CD4-positive, alpha-beta memory T cell (primary cell): ENCODE results near the gene SLC44A2. TPM values are rescaled to one million over a fixed set of nuclear protein-coding genes. Genes with fewer than 3 reads are reported as not detected.

Experiments
- CTCF ChIA-PET: fragments of 350-600 bp; sonication (Branson Sonifier 250); formaldehyde crosslinking; loops from one replicate; lab custom pipeline; 2021; ENCODE audit warnings: inconsistent platforms; ENCODE audit not compliant: partially characterized antibody; lab: Charles Lee
- POLR2A ChIA-PET: fragments of 350-600 bp; sonication (Branson Sonifier 250); formaldehyde crosslinking; loops from one replicate; lab custom pipeline; 2021; ENCODE audit not compliant: partially characterized antibody; lab: Charles Lee
- DNase-seq, 5 donors: peaks; one replicate each; pipeline versions ENCODE4 v3.0.0 to v3.0.0-alpha.2; 2020 to 2022; ENCODE audit warnings: mixed read lengths in 1 of 5
- H3K27ac ChIP-seq: one replicate; pipeline ENCODE4 v1.7.0; 2013; ENCODE audit warnings: low read depth, low read length
- H3K27me3 ChIP-seq: 2 replicates; pipeline ENCODE4 v1.7.0; 2013; ENCODE audit warnings: mild to moderate bottlenecking, low read length, moderate library complexity; ENCODE audit not compliant: insufficient read depth
- H3K36me3 ChIP-seq: 2 replicates; pipeline ENCODE4 v1.7.0; 2013; ENCODE audit warnings: mild to moderate bottlenecking, low read length, moderate library complexity; ENCODE audit not compliant: insufficient read depth
- H3K4me1 ChIP-seq: 2 replicates; pipeline ENCODE4 v1.7.0; 2013; ENCODE audit warnings: mild to moderate bottlenecking, low read length, moderate library complexity; ENCODE audit not compliant: insufficient read depth
- H3K4me3 ChIP-seq, 2 donors: one replicate each; pipeline ENCODE4 v1.7.0; 2013; ENCODE audit warnings: low read length in 2 of 2, mild to moderate bottlenecking in 1 of 2
- H3K9me3 ChIP-seq, 2 donors: one replicate each; pipeline ENCODE4 v1.7.0; 2013; ENCODE audit warnings: low read length in 2 of 2, control low read depth in 1 of 2; ENCODE audit not compliant: control insufficient read depth in 1 of 2
- H3K27ac Mint-ChIP-seq, 7 donors: one replicate each; pipeline ENCODE4 v1.8.0; 2020 to 2021; ENCODE audit warnings: mixed read lengths in 7 of 7, mild to moderate bottlenecking in 6 of 7, inconsistent platforms in 3 of 7, moderate library complexity in 3 of 7
- H3K27me3 Mint-ChIP-seq, 2 donors: one replicate each; pipeline ENCODE4 v1.8.0; 2020 to 2021; ENCODE audit warnings: mixed read lengths in 2 of 2
- H3K36me3 Mint-ChIP-seq, 2 donors: one replicate each; pipeline ENCODE4 v1.8.0; 2020 to 2021; ENCODE audit warnings: mixed read lengths in 2 of 2, inconsistent platforms in 1 of 2, mild to moderate bottlenecking in 1 of 2
- H3K4me1 Mint-ChIP-seq, 4 donors: one replicate each; pipeline ENCODE4 v1.8.0; 2020 to 2021; ENCODE audit warnings: mixed read lengths in 4 of 4, mild to moderate bottlenecking in 1 of 4
- H3K4me3 Mint-ChIP-seq, 8 donors: one replicate each; pipeline ENCODE4 v1.8.0; 2020 to 2021; ENCODE audit warnings: mixed read lengths in 8 of 8, mild to moderate bottlenecking in 7 of 8, moderate library complexity in 6 of 8, inconsistent platforms in 3 of 8
- H3K9me3 Mint-ChIP-seq, 8 donors: one replicate each; pipeline ENCODE4 v1.8.0; 2020 to 2021; ENCODE audit warnings: mixed read lengths in 8 of 8, mild to moderate bottlenecking in 5 of 8, inconsistent platforms in 3 of 8, moderate library complexity in 1 of 8
- intact Hi-C: fragments of 100-400 bp; cut with micrococcal nuclease; formaldehyde crosslinking; loops from one replicate; pipeline ENCODE4 v1.15.1; 2023
- polyA plus RNA-seq, 2 donors: library from polyadenylated mRNA; unstranded; fragments of 300-500 nt; fragmentation: Illumina TruSeq; gene quantifications; one replicate each; pipeline ENCODE4 v1.2.3, GENCODE V29; 2021
- total RNA-seq, 2 experiments: library from RNA; stranded (reverse); gene quantifications; one replicate each; pipeline ENCODE4 v1.2.3, GENCODE V29; 2021

SLC44A2 gene
- total and polyA plus RNA-seq, 4 experiments from 2014 or later: 195 to 284 (median 204) TPM

GRCh38 chr19:10678813-10679212 lies 53.5 kb downstream of the SLC44A2 start:
- Histone ChIP-seq H3K4me1 (no peaks in the 10 kb centered on the region), H3K27me3 (no peaks in the 10 kb centered on the region), H3K27ac (no peak overlapping the region), H3K4me3 (no peak overlapping the region), H3K36me3 (peaks cover 85% of the 10 kb centered on the region), H3K9me3 (no peaks in the 10 kb centered on the region)
- DNase-seq: no peak
- no peaks in the 10 kb centered on the region for H3K9me3 Mint-ChIP-seq
- H3K4me3 Mint-ChIP-seq: no peak overlapping the region
- ChIA-PET CTCF (interaction anchor here (0.6 kb wide), 1 partner anchor 175 kb away, joined by 4 read pairs; no protein-coding TSS in a partner anchor), POLR2A (no interaction called here)
- intact Hi-C loops: no loop called here
- peaks cover 44 to 68% of the 10 kb centered on the region in 2 donors for H3K36me3 Mint-ChIP-seq
- H3K27me3 Mint-ChIP-seq: no peaks in the 10 kb centered on the region
- no peak overlapping the region for H3K27ac Mint-ChIP-seq
- peaks cover 0 to 3% (median 0%) of the 10 kb centered on the region in 4 donors for H3K4me1 Mint-ChIP-seq

- H3K27me3 Mint-ChIP-seq: no peaks in the 10 kb centered on the region
- Histone ChIP-seq H3K9me3 (no peaks in the 10 kb centered on the region), H3K4me3 (no peak overlapping the region), H3K4me1 (no peaks in the 10 kb centered on the region), H3K36me3 (peaks cover 92% of the 10 kb centered on the region), H3K27ac (no peak overlapping the region), H3K27me3 (no peaks in the 10 kb centered on the region)
- peaks cover 0 to 3% (median 0%) of the 10 kb centered on the region in 4 donors for H3K4me1 Mint-ChIP-seq
- H3K4me3 Mint-ChIP-seq: no peak overlapping the region
- no peak for DNase-seq
- H3K9me3 Mint-ChIP-seq: no peaks in the 10 kb centered on the region
- H3K27ac Mint-ChIP-seq: no peak overlapping the region
- ChIA-PET POLR2A (no interaction called here), CTCF (no interaction called here)
- peaks cover 48 to 72% of the 10 kb centered on the region in 2 donors for H3K36me3 Mint-ChIP-seq
- intact Hi-C loops: no loop called here
These were observed 54.4 kb downstream of the SLC44A2 start for GRCh38 chr19:10679743-10680142.

DNA sequence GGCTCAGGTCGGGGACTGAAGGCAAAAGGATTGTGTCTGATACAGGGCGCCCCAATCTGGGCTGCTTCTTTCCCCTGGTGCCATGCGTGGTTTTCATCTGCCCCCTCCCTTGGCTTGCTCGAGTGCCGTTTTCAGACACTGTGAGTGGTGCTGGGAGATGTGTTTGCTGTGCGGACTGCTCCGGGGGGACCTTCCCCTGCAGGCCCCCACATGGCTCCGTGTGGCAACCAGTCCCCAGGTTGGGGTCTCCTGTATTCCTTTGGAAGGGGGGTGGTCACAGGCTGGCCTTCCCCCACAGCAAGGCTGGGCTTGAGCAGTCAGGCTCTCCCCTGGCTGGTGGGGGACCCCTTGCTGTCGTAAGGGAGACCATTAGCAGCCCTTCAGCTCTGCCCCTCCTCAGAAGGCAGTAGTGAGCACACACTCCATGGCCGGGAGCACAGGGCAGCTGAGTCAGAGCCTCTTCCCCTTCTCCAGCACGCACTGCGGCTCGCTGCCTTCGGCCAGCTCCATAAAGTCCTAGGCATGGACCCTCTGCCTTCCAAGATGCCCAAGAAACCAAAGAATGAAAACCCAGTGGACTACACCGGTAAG lies 55.3 kb downstream of the SLC44A2 start:
- Mint-ChIP-seq H3K27ac (peak overlapping the region in 3 of 7 donors; percentile 4 to 59 (median 13)), H3K27me3 (no peaks in the 10 kb centered on the region), H3K9me3 (no peaks in the 10 kb centered on the region), H3K4me1 (peaks cover 0 to 2% (median 0%) of the 10 kb centered on the region in 4 donors), H3K36me3 (peaks cover 53 to 71% of the 10 kb centered on the region in 2 donors), H3K4me3 (no peak overlapping the region)
- intact Hi-C loops: no loop called here
- H3K4me3 ChIP-seq: no peak overlapping the region
- no peaks in the 10 kb centered on the region for H3K4me1 ChIP-seq
- no peaks in the 10 kb centered on the region for H3K27me3 ChIP-seq
- no peak for DNase-seq
- peaks cover 91% of the 10 kb centered on the region for H3K36me3 ChIP-seq
- ChIA-PET CTCF (no interaction called here), POLR2A (interaction anchor here (1.1 to 1.8 kb wide), 3 partner anchors 13 to 16 kb away, joined by 3 to 9 read pairs (median 4); no protein-coding TSS in a partner anchor)
- H3K27ac ChIP-seq: no peak overlapping the region
- H3K9me3 ChIP-seq: no peaks in the 10 kb centered on the region

DNA sequence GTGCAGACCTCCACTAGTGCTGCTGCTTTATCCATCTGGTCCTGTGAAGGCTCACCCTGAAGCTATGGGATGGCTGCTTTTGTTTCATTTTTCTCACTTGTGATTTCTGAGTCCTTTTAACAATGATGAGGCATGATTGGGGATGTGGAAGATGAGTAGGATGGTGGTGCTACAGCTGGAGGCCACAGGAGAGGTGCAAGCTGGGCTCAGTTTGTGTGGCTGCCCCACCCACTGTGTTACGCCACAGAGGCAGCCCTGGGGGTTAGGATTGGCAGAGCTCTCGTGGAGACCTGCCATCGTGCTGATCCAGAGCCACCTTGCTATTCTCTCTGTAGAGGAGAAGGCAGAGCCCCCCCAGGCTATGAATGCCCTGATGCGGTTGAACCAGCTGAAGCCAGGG lies 56.3 kb downstream of the SLC44A2 start:
- Histone ChIP-seq H3K36me3 (peaks cover 92% of the 10 kb centered on the region), H3K4me3 (no peak overlapping the region), H3K27ac (no peak overlapping the region), H3K4me1 (no peaks in the 10 kb centered on the region), H3K27me3 (no peaks in the 10 kb centered on the region), H3K9me3 (no peaks in the 10 kb centered on the region)
- DNase-seq: no peak
- ChIA-PET CTCF (interaction anchor here (1.0 to 1.5 kb wide), 2 partner anchors 18 to 23 kb away, joined by 3 read pairs; no protein-coding TSS in a partner anchor), POLR2A (interaction anchor here (1.1 to 1.8 kb wide), 3 partner anchors 14 to 17 kb away, joined by 3 to 9 read pairs (median 4); no protein-coding TSS in a partner anchor)
- intact Hi-C loops: no loop called here
- no peaks in the 10 kb centered on the region for H3K9me3 Mint-ChIP-seq
- no peaks in the 10 kb centered on the region for H3K27me3 Mint-ChIP-seq
- H3K4me1 Mint-ChIP-seq: peaks cover 0 to 2% (median 0%) of the 10 kb centered on the region in 4 donors
- H3K27ac Mint-ChIP-seq: peak overlapping the region in 1 of 7 donors; percentile 76
- no peak overlapping the region for H3K4me3 Mint-ChIP-seq
- peaks cover 52 to 74% of the 10 kb centered on the region in 2 donors for H3K36me3 Mint-ChIP-seq

DNA sequence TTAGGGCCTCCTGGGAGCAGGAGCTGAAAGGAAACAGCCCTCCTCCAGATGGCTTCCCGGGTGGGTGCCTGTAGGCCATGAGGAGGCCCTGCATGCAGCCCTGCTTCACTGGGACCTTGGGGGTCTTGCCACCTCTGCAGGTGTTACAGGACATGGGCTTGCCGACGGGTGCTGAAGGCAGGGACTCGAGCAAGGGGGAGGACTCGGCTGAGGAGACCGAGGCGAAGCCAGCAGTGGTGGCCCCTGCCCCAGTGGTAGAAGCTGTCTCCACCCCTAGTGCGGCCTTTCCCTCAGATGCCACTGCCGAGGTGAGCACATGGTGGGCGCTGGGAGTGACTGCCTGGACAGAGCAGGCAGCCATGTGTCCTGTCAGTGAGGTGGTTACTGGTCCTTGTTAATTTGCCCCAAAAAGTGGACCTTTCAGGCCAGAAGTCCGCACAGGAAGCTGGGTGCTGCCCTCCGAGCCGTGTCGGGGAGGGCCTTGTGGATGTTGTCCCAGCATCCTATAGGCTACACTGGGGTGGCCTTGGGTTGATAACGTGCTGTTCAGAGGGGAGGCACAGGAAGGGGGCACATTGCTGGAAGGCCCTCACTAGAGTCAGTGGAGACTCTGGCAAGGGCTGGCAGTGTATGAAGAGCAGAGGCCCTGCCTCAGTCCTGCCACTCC lies 57.2 kb downstream of the SLC44A2 start:
- Mint-ChIP-seq H3K4me3 (no peak overlapping the region), H3K27ac (no peak overlapping the region), H3K36me3 (peaks cover 44 to 68% of the 10 kb centered on the region in 2 donors), H3K9me3 (no peaks in the 10 kb centered on the region), H3K27me3 (no peaks in the 10 kb centered on the region), H3K4me1 (no peaks in the 10 kb centered on the region)
- no peaks in the 10 kb centered on the region for H3K4me1 ChIP-seq
- DNase-seq: no peak
- peaks cover 89% of the 10 kb centered on the region for H3K36me3 ChIP-seq
- no peak overlapping the region for H3K27ac ChIP-seq
- intact Hi-C loops: no loop called here
- ChIA-PET POLR2A (interaction anchor here (0.6 to 1.8 kb wide), 3 partner anchors 8 to 24 kb away, joined by 3 to 9 read pairs (median 3); no protein-coding TSS in a partner anchor), CTCF (interaction anchor here (1.0 to 1.5 kb wide), 2 partner anchors 17 to 24 kb away, joined by 3 read pairs; no protein-coding TSS in a partner anchor)
- no peaks in the 10 kb centered on the region for H3K9me3 ChIP-seq
- H3K4me3 ChIP-seq: no peak overlapping the region
- no peaks in the 10 kb centered on the region for H3K27me3 ChIP-seq

- Histone ChIP-seq H3K27me3 (no peaks in the 10 kb centered on the region), H3K36me3 (peaks cover 89% of the 10 kb centered on the region), H3K4me1 (no peaks in the 10 kb centered on the region), H3K9me3 (no peaks in the 10 kb centered on the region), H3K27ac (no peak overlapping the region), H3K4me3 (no peak overlapping the region)
- Mint-ChIP-seq H3K27me3 (no peaks in the 10 kb centered on the region), H3K27ac (no peak overlapping the region), H3K9me3 (no peaks in the 10 kb centered on the region), H3K4me1 (no peaks in the 10 kb centered on the region), H3K36me3 (peaks cover 39 to 67% of the 10 kb centered on the region in 2 donors), H3K4me3 (no peak overlapping the region)
- DNase-seq: no peak
- ChIA-PET POLR2A (interaction anchor here (0.6 to 0.8 kb wide), 2 partner anchors 9 to 24 kb away, joined by 3 read pairs; no protein-coding TSS in a partner anchor), CTCF (no interaction called here)
- intact Hi-C loops: no loop called here
These were observed 57.7 kb downstream of the SLC44A2 start for GRCh38 chr19:10683064-10683426.

DNA sequence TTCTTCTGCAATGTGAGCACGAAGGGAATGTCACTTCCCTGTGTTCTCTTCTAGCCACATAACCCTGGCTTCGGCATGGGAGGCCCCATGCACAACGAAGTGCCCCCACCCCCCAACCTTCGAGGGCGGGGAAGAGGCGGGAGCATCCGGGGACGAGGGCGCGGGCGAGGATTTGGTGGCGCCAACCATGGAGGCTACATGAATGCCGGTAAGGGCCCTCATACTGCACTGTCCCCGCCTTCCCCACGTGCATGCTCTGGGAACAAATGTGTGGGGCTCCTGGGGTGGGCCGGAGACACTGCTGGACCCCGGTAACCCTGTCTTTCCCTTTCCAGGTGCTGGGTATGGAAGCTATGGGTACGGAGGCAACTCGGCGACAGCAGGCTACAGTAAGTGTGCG lies 58.2 kb downstream of the SLC44A2 start:
- Mint-ChIP-seq H3K36me3 (peaks cover 34 to 65% of the 10 kb centered on the region in 2 donors), H3K9me3 (no peaks in the 10 kb centered on the region)
- no peak for DNase-seq

More for the DNA sequence above, 58.2 kb downstream of the SLC44A2 start:
- CTCF ChIA-PET: no interaction called here
- H3K4me3 Mint-ChIP-seq: no peak overlapping the region
- no peak overlapping the region for H3K27ac Mint-ChIP-seq
- Histone ChIP-seq H3K27me3 (no peaks in the 10 kb centered on the region), H3K4me3 (no peak overlapping the region), H3K9me3 (no peaks in the 10 kb centered on the region), H3K36me3 (peaks cover 86% of the 10 kb centered on the region), H3K27ac (no peak overlapping the region), H3K4me1 (no peaks in the 10 kb centered on the region)
- intact Hi-C loops: no loop called here
- H3K27me3 Mint-ChIP-seq: no peaks in the 10 kb centered on the region
- POLR2A ChIA-PET: interaction anchor here (0.6 to 0.8 kb wide), 2 partner anchors 25 to 284 kb away, joined by 3 read pairs; no protein-coding TSS in a partner anchor
- H3K4me1 Mint-ChIP-seq: no peaks in the 10 kb centered on the region
